Heart right ventricle (tissue), 16 donors: ENCODE data around the gene LBHD2. TPM values are rescaled to one million over a fixed set of nuclear protein-coding genes. Genes with fewer than 3 reads are reported as not detected.

Experiments
- ATAC-seq, 8 donors: fragments of 200-7000 bp; cut with Tn5 transposase; one replicate each; pipeline ENCODE4 v1.9.1; 2020; ENCODE audit warnings: mild to moderate bottlenecking in 8 of 8, moderate library complexity in 8 of 8, moderate number of reproducible peaks in 1 of 8
- DNase-seq, 2 donors: peaks; one replicate each; pipeline ENCODE4 v3.0.0-alpha.2; 2020
- H3K27ac ChIP-seq, 10 donors: fragments of 200-600 bp; sonication (generic) in 2 of 10; one replicate each; pipeline versions ENCODE4 v1.5.0 to v1.8.0; 2020 to 2022; ENCODE audit warnings: mild to moderate bottlenecking in 3 of 10
- H3K27me3 ChIP-seq, 7 donors: fragments of 200-600 bp; one replicate each; pipeline ENCODE4 v1.8.0; 2021 to 2022; ENCODE audit warnings: mild to moderate bottlenecking in 2 of 7
- H3K36me3 ChIP-seq, 9 donors: fragments of 200-600 bp; sonication (generic) in 1 of 9; one replicate each; pipeline versions ENCODE4 v1.5.0 to v1.8.0; 2020 to 2022; ENCODE audit warnings: mild to moderate bottlenecking in 2 of 9
- H3K4me1 ChIP-seq, 9 donors: fragments of 200-600 bp; sonication (generic) in 1 of 9; one replicate each; pipeline versions ENCODE4 v1.5.0 to v1.8.0; 2020 to 2022; ENCODE audit warnings: mild to moderate bottlenecking in 4 of 9
- H3K4me3 ChIP-seq, 10 donors: fragments of 200-600 bp; sonication (generic) in 2 of 10; one replicate each; pipeline versions ENCODE4 v1.5.0 to v1.8.0; 2020 to 2022; ENCODE audit warnings: mild to moderate bottlenecking in 7 of 10, moderate library complexity in 2 of 10
- H3K9me3 ChIP-seq, 11 donors: fragments of 200-600 bp in 10 of 11; sonication (generic) in 2 of 11; one replicate each; pipeline versions ENCODE4 v1.5.0 to v1.8.0; 2013 to 2022; ENCODE audit warnings: mild to moderate bottlenecking in 2 of 11, control low read depth in 1 of 11, moderate library complexity in 1 of 11
- WGBS, 2 donors: extraction: QIAGEN DNeasy Blood & Tissue Kit; methylation state at CpG; one replicate each; pipeline ENCODE4 v1.1.7; 2013; ENCODE audit warnings: inconsistent platforms in 1 of 2; 5-methylcytosine and 5-hydroxymethylcytosine counted together
- intact Hi-C, 10 donors: fragments of 100-400 bp; cut with DNase I; formaldehyde crosslinking; loops; one replicate each; pipeline versions ENCODE4 v1.11.1 to v1.14.2; 2022
- polyA plus RNA-seq, 2 donors: library from polyadenylated mRNA; stranded (reverse); fragments of 200-250 nt; gene quantifications; one replicate each; pipeline ENCODE4 v1.2.3, GENCODE V29; 2013
- total RNA-seq, 10 donors: library from RNA; stranded (reverse); fragmentation: NEBNext Ultra II Directional in 3 of 10; extraction: Animal tissue kit (Norgen Biotek cat#: 25700) in 3 of 10; gene quantifications; one replicate each; pipeline versions ENCODE4 v1.2.1 to v1.2.4, GENCODE V29; 2021 to 2023
- TF ChIP-seq, protein P1 (sequence below), 9 donors: fragments of 200-600 bp; sonication (generic) in 2 of 9; IDR thresholded peaks; one replicate each; pipeline versions ENCODE4 v1.5.0 to v1.8.0; 2021 to 2022; ENCODE audit warnings: antibody characterized with exemption in 9 of 9, mild to moderate bottlenecking in 5 of 9, moderate library complexity in 1 of 9
- donor health status: Arrhythmogenic right ventricular cardiomyopathy.
- donor health status: ischemic (EF 13 %, LVEDD 7.1; RV severe dilation, severe dysfunction).
- donor health status: healthy with polysubstance abuse.
- donor health status: DM: no; HTN: yes; CAD: no.
- donor health status: DM: no; HTN: no; CAD: no.
- donor health status: ischemic (EF 25% LVEDD 6.9; RV normal size, moderate dysfunction).
- donor health status: ischemic (EF 25% LVEDD 5.7; RV mildly dilated, moderate dysfunction).
- donor health status: healthy.
- donor health status: DM: yes; HTN: yes; CAD: no.
- donor health status: Ischemic cardiomyopathy.
- donor health status: ischemic (EF 35%, LVEDD 5.7; RV mildly dilated, moderate dysfunction).
- donor health status: nonischemic (EF 11% LVEDD 7.7; RV severe dilation, severe dysfunction).
- donor health status: DM: yes; HTN: yes; CAD: no.
- donor health status: PGD.
- donor health status: ischemic (EF 29% LVEDD 5.4; RV normal size, mild dysfunction).
- donor health status: nonischemic (EF 23%, LVEDD 6.1; RV moderate dilation, normal function).

Gene LBHD2
- total and polyA plus RNA-seq, 12 donors = 0.19 TPM; not detected in 11

DNA sequence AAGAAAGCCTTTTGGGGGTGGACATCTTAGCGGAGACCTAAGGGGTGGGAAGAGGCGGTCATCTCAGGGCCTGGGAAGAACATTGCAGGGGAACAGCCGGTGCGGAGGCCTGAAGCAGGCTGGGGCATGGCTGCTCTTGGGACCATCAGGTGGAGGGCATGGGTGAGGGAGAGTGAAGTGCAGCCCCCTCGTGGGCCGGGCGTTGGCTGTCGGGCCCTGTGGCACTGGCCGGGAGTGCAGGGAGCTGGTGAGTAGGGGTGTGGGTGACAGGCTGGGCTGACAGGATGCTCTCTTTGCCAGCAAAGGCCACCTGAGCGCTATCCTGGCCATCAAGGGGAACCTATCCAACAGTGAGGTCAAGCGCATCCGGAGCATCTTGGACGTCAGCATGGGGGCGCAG, 50.9 kb downstream of the LBHD2 start:
- ATAC-seq (no peak), DNase-seq (no peak)
- peaks cover 0 to 70% (median 8%) of the 10 kb centered on the region in 9 donors for H3K36me3 ChIP-seq
- H3K9me3 ChIP-seq = no peaks in the 10 kb centered on the region
- no peak overlapping the region for H3K27ac ChIP-seq
- no peak overlapping the region for H3K4me3 ChIP-seq
- H3K4me1 ChIP-seq = peaks cover 4 to 48% (median 30%) of the 10 kb centered on the region in 9 donors
- intact Hi-C loops = no loop called here
- H3K27me3 ChIP-seq = peaks cover 0 to 3% (median 0%) of the 10 kb centered on the region in 7 donors
- WGBS, 2 donors = 93 to 97% methylated on average over 14 of the region's 14 CpGs
- TF ChIP-seq, protein P1, sequence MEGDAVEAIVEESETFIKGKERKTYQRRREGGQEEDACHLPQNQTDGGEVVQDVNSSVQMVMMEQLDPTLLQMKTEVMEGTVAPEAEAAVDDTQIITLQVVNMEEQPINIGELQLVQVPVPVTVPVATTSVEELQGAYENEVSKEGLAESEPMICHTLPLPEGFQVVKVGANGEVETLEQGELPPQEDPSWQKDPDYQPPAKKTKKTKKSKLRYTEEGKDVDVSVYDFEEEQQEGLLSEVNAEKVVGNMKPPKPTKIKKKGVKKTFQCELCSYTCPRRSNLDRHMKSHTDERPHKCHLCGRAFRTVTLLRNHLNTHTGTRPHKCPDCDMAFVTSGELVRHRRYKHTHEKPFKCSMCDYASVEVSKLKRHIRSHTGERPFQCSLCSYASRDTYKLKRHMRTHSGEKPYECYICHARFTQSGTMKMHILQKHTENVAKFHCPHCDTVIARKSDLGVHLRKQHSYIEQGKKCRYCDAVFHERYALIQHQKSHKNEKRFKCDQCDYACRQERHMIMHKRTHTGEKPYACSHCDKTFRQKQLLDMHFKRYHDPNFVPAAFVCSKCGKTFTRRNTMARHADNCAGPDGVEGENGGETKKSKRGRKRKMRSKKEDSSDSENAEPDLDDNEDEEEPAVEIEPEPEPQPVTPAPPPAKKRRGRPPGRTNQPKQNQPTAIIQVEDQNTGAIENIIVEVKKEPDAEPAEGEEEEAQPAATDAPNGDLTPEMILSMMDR (IDR thresholded peaks at IDR 0.05) = no peak

DNA sequence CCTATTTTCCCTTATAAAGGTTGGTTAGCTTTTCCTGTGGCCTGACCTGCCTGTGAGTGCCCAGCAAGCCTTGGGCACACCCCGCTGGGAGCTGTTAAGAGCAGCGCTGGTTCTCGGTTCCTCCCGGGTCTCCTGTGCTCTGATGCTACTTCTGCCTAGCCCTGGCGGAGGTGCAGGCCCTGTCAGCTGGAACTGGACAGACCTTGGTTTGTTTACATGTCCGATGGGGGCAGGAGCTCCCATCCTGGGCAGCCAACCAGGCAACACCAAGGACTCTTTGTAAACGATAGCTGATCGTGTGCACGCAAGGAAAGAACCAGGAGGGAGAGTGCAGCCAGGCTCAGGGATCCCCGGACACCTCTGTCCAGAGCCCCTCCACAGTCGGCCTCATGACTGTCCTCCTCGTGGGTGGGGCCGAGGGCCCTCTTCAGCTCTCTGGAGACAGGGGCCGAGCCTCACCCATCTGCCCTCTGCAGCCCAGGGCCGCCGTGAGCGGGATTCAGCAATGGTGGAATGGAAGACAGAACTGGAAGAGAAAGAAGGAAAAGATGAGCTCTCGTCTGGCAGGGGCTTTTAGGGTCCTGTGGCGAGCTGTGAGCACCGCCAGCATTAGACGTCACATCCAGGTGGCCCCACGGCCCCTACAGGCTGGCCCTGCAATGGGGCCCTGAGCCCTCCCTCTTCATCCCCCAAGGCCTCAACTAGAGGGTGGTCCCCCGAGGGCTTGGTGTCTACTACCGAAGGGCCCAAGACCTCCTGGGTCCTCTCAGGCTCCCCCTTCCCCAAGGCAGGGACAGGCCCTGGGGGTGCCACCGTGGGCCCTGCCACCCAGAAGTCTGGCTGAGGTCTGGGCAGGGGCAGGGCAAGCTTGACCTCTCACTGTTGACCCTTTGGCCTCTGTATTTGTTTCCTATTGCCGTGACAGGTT, 51.6 kb downstream of the LBHD2 start:
- TF ChIP-seq, protein P1 (IDR thresholded peaks at IDR 0.05) = no peak
- Histone ChIP-seq H3K27me3 (peaks cover 0 to 3% (median 0%) of the 10 kb centered on the region in 7 donors), H3K4me1 (peaks cover 4 to 44% (median 28%) of the 10 kb centered on the region in 9 donors), H3K27ac (peak overlapping the region in 3 of 10 donors; percentile 27 to 66 (median 58)), H3K4me3 (no peak overlapping the region), H3K36me3 (peaks cover 0 to 63% (median 6%) of the 10 kb centered on the region in 9 donors), H3K9me3 (no peaks in the 10 kb centered on the region)
- 89 to 90% methylated on average over 26 of the region's 26 CpGs for WGBS, 2 donors
- ATAC-seq (no peak), DNase-seq (no peak)
- intact Hi-C loops = no loop called here

DNA sequence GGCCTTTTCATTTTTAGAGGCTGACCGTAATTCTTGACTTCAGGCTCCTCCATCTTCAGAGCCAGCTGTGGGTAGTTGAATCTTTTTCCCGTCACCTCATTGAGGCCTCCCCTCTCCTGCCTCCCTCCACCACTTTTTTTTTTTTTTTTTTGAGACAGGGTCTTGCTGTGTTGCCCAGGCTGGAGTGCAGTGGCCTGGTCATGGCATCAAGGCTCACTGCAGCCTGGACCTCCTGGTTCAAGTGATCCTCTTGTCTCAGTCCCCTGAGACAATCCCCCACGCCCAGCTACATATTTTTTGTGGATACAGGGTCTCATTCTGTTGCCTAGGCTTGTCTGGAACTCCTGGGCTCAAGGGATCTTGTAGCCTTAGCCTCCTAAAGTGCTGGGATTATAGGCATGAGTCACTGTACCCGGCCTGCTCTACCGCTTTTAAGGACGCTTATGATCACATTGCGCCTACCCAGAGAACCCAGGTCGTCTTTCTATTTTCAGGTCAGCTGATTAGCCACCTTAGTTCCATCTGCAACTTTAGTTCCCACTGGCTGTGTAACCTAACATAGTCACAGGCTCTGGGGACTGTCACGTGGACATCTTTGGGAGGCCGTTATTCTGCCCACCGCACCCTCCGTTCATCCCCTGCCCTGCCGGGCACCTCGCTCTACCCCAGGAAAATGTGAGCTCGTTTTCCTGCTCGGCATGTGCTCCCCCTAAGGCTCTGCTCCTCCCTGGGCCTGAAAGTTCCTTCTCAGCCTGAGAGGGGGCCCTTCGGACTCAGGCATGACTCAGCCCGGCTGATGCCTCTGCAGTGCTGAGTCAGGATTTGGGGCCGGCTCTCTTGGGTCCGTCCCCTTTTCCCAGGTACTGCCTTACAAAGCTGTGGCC, 52.6 kb downstream of the LBHD2 start:
- intact Hi-C loops = no loop called here
- Histone ChIP-seq H3K36me3 (peaks cover 0 to 53% (median 6%) of the 10 kb centered on the region in 9 donors), H3K9me3 (no peaks in the 10 kb centered on the region), H3K27ac (peak overlapping the region in 6 of 10 donors; percentile 11 to 66 (median 49)), H3K27me3 (peaks cover 0 to 10% (median under 1%) of the 10 kb centered on the region in 7 donors), H3K4me1 (peaks cover 0 to 35% (median 22%) of the 10 kb centered on the region in 9 donors), H3K4me3 (no peak overlapping the region)
- DNase-seq (no peak), ATAC-seq (peak in 7 of 8 donors; percentile 24 to 67 (median 41))
- WGBS, 2 donors = 53 to 62% methylated on average over 20 of the region's 20 CpGs
- TF ChIP-seq, protein P1 (IDR thresholded peaks at IDR 0.05) = no peak
